SHP77 (cell line): ENCODE measurements around the gene AP1S1.
"Not testable (repeated sequence)": the region's sequence is repeated elsewhere in the genome, so short reads cannot be mapped to it uniquely, and the experiment has no call there.

Experiments
- DNase-seq, 2 experiments: peaks; one replicate each; lab custom pipeline; 2025; lab: John Stamatoyannopoulos, UW

Gene AP1S1

GRCh38 chr7:101153969-101154692 lies at the start of gene AP1S1:
AP1S1 (plus strand) TSS chr7:101154476; CDS start chr7:101154515, 39 bp downstream.
- DNase-seq, result peak; percentile 91 to 93

DNA sequence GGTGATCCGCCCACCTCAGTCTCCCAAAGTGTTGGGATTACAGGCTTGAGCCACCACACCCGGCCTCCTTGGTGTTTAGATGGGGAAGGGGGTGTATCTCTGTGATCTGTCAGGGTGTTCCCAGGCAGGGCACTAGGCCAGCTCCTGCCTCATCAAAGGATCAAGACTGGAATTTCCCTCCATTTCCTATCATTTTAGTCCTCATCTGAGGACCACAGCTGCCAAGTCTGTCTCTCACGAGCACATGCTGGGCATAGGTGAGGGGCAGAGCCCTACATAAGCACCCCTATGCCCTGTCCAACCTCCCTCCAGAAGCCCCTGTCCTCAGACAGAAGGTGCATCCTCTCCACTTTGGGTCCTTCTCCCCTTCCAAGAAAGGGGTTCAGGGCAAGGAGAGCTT lies 49.5 kb upstream of the AP1S1 start:
- no peak for DNase-seq

DNA sequence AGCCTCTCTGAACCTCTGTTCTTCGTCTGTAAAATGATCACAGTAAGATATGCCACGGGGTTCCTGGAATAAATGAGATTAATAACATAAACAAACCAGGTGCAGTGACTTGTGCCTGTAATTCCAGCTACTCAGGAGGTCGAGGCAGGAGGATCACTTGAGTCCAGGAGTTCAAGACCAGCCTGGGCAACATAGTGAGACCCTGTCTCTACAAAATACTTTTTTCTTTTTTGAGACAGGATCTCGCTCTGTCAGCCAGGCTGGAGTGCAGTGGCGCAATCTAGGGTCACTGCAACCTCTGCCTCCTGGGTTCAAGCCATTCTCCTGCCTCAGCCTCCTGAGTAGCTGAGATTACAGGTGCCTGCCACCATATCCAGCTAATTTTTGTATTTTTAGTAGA lies 49.0 kb upstream of the AP1S1 start:
- DNase-seq, result not testable (repeated sequence)

GRCh38 chr7:101106386-101106785 lies 47.9 kb upstream of the AP1S1 start:
- no peak for DNase-seq

- peak; percentile 16 to 19 for DNase-seq
Measured at GRCh38 chr7:101108330-101108857, 45.9 kb upstream of the AP1S1 start.

- DNase-seq, result no peak
Measured at GRCh38 chr7:101108961-101109360, 45.3 kb upstream of the AP1S1 start.

- no peak for DNase-seq
Measured at GRCh38 chr7:101109368-101109767, 44.9 kb upstream of the AP1S1 start.

DNA sequence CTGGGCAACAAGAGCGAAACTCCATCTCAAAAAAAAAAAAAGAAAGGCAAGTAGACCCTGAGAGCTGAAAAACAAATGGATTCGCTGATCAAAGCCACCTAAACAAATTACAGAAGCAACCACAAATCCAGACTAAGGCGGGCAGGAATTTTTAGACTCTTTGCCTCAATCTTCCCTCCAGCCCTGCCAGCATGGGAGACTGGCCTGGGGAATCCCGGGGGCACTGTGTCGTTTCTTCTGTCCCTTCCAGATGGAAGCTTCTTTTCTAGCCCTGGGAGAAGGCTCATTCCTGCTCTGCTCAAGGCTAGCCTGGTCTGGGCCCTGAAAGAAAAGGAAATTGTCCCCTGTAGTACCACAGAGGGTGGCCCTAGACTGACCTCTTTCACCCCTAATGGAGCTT lies 43.0 kb upstream of the AP1S1 start:
- DNase-seq, result no peak

DNA sequence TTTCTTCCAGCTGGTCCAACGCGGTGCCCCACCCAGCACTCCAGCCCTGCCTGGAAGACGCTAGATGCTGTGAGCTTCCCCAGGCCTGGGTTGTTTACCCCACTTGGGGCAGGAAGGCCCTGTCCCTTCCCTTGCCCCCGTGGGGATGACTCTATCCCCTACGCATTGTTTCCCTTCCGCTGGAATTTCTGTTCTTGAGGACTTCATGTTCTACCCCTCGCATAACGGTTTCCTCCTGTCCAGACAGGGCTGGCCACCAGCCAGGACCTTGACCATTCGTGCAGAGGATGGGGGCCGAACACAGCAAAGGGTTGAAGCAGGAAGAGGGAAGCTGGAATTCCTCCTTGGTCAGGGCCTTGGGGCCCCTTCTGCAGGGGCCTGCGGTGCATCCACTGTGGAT lies 42.0 kb upstream of the AP1S1 start:
- no peak for DNase-seq

DNA sequence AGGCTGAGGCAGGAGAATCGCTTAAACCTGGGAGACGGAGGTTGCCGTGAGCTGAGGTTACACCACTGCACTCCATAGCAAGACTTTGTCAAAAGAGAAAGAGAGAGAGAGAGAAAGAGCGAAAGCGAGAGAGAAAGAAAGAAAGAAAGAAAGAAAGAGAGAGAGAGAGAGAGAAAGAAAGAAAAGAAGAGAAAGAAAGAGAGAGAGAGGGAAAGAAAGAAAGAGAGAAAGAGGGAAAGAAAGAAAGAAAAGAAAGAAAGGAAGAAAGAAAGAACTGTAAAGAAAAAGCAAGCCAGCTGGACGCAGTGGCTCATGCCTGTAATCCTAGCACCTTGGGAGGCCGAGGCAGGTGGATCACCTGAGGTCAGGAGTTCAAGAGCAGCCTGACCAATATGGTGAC lies 41.1 kb upstream of the AP1S1 start:
- DNase-seq, result not testable (repeated sequence)

GRCh38 chr7:101113836-101114235 lies 40.4 kb upstream of the AP1S1 start:
- DNase-seq, result no peak

DNA sequence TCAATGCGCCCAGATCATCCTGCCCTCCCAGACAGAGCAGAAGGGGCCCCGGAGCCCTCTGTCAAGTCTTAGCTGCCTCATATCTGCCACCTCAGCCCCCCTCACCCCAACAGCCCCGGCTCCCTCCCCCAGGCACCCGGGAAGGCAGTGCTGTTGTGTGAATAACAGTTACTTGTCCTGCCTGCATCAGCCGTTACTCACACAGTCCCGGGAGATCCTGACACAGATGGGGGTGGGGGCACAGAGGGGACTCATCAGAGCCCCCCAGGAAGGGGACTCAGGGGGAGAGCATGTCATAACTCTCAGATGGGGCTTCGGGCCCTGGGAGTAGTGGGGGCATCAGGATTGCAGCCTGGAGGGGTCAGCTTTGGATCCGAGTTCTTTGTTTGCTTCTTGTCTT lies 39.8 kb upstream of the AP1S1 start:
- DNase-seq, result no peak

GRCh38 chr7:101115215-101115614 lies 39.1 kb upstream of the AP1S1 start:
- no peak for DNase-seq

DNA sequence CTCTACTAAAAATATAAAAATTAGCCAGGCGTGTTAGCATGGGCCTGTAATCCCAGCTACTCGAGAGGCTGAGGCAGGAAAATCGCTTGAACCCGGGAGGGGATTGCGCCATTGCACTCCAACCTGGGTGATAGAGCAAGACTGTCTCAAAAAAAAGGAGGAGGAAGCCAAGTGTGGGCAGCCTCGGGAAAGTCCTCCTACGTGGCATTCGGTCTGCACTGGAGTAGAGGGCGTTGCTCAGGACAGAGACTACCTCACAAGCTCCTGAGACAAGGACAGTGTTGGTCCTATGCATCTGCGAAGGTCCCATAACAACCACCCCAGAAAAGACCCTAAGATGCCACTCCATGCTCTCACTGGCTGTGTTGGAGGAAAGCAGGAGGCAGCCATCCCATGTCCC lies 37.4 kb upstream of the AP1S1 start:
- DNase-seq, result no peak

- DNase-seq, result no peak
Measured at GRCh38 chr7:101118856-101119255, 35.4 kb upstream of the AP1S1 start.

DNA sequence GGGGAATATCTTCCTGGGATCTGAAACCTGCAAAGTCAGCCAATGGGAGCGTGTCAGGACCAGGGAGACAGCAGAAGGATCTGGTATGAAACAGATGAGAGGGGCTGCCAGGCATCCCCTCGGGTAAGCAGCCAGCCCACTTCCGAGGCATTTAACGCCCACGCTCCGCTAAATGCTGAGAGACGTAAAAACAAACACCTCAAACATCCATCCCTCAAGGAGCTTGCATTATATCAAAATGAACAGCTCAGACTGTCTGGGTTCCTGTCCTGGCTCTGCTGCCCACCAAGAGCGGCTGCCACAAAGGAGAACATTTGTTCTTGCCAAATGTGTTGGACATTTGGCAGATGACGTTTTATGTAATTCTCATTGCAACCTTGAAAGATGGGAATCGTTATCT lies 34.4 kb upstream of the AP1S1 start:
- DNase-seq, result no peak

DNA sequence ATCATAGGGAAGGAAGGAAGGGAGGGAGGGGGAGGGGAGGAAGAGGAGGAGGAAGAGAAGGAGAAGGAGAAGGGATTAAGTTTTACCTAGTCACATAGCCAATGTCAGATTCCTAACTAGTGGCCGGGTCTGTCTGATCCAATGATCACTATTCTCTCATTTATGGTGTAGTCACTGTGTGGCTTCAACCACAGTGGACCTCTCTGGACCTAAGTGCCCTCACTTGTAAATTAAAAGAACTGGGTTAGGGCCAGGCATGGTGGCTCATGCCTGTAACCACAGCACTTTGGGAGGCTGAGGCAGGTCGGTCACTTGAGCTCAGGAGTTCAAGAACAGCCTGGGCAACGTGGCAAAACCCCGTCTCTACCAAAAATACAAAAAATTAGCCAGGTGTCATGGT lies 34.0 kb upstream of the AP1S1 start:
- DNase-seq, result no peak

GRCh38 chr7:101121631-101121990 lies 32.7 kb upstream of the AP1S1 start:
- not testable (repeated sequence) for DNase-seq

DNA sequence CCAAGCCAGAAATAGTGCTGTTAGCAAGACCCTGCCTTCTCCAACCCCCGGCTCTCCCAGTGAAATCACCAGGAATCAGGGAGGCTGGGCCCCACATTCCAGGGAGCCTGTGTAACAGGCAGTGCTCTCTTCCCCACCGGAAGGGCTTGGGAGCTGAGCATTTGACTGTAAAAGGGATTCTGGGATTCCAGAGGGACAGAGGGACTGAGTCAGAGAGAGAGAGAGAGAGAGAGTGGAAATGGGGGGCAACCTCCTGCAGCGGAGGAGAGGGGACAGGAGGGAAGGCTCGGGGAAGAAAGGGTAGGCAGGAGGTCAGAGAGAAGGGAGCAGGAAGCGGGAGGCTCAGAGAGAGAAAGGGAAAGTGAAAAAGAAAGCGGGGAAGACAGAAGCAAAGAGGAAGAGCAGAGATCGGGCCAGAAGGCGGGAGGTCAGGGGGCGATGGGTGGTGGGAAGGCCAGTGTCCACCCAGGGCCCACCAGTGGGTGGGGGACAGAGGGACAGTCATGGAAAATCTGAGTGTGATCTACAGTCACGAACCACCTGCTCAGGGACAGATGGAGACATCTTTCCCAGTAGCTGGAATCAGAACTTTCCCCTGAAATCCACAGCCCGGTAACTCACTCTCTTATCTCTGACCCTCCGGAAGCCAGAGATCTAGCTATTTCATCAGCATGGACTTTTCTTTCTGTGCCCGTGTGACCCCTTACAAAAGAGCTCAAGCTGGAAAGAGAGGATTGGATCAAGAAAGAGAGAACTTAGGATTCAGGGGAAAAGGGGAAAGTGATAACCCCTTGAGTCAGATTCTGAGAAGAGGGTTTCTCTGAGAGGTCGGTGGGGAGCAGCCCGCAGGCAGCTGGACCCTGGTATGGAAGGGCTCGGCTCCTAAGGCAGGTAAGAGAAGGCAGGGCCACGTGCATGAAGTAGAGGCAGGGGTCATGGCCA lies 32.0 kb upstream of the AP1S1 start:
- DNase-seq, result peak in 1 of 2 experiments; percentile 27

DNA sequence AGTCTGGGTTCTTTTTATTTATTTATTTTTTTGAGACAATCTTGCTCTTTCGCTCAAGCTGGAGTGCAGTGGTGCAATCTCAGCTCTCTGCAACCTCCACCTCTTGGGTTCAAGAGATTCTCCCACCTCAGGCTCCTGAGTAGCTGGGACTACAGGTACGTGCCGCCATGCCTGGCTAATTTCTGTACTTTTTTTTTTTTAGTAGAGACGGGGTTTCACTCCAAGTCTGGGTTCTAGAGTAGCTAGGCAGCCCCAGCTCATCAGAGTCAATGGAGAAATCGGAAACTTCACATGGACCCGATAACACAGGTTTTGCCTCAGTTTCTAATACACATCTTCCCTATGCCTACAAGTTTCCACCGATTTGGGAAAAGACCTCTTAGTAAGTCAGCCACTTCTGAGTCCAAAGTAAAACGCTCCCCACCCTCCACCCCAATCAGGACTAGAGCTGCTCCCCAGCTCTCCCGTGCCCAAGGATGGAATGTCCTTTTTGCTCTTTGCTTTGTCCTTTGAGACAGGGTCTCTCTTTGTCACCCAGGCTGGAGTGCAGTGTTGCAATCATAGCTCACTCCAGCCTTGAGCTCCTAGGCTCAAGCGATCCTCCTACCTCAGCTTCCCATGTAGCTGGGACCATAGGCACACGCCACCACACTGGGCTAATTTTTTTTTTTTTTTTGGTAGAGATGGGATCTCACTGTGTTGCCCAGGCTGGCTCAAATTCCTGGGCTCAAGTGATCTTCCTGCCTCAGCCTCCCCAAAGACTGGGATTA lies 31.2 kb upstream of the AP1S1 start:
- no peak for DNase-seq

DNA sequence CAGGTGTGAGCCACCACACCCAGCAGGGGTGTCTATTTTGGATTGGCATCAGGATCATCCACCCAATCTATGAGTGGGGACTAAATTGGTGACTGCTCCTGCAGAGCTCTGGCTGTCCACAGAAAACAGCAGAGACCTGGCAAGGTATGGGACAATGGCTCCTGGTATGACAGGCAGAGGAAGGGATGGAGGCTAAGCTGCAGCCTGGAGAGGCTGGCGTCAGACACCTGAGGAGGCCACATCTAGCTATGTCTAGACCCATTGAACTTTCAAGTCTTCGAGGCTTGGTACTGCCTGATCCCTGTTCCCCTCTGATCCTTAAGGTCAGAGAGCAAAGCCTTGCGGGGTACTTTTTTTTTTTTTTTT lies 30.6 kb upstream of the AP1S1 start:
- DNase-seq, result no peak

- DNase-seq, result no peak
Measured at GRCh38 chr7:101124376-101125056, 29.8 kb upstream of the AP1S1 start.
